T follicular helper cell (primary cell): ENCODE data around the gene PDCL3.

Experiments
- DNase-seq: peaks from one replicate; pipeline ENCODE4 v3.0.0-alpha.2; 2020; ENCODE audit warnings: low read depth

PDCL3 gene

DNA sequence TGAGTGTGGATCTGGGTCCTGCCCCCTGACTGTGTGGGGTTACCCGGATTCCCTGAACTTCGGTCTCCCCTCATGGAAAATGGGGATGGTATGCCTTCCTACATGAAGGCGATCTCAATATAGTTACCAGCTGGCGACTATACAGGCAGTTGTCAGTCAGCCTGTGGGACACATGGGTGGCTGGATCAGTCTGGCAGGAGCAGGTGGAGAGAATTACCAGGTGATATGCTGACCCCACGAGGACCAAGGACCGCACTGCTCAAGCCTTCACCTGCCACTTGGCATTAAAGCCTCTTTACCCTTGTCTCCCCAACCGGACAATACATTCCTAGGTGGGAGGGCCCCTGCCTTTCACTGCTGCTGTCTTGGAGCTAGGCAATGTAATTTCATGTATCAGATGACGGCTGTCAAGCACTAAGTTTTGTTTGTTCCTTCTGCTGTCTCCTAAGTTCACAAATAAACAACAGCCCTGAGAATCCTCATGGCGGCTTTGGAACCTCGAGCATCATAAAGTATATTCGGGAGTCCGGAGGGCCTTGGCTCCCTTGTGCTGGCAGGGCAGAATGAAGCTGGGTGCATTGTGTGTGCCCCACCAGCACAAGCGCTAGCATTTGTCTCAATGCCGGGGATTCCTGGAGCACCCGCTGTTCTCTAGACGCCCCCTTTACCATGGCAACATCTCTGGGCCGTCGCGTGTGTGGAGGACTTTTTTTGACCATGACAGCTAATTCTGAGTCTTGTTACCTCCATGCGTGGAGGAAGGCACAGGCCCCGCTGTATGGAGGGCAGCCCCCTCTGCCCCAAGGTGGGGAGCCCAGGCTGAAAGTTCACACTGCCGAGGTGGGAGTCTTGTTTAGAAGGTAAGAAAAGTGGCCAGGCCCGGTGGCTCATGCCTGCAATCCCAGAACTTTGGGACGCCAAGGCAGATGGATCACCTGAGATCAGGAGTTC, 48.6 kb downstream of the PDCL3 start:
- no peak for DNase-seq

DNA sequence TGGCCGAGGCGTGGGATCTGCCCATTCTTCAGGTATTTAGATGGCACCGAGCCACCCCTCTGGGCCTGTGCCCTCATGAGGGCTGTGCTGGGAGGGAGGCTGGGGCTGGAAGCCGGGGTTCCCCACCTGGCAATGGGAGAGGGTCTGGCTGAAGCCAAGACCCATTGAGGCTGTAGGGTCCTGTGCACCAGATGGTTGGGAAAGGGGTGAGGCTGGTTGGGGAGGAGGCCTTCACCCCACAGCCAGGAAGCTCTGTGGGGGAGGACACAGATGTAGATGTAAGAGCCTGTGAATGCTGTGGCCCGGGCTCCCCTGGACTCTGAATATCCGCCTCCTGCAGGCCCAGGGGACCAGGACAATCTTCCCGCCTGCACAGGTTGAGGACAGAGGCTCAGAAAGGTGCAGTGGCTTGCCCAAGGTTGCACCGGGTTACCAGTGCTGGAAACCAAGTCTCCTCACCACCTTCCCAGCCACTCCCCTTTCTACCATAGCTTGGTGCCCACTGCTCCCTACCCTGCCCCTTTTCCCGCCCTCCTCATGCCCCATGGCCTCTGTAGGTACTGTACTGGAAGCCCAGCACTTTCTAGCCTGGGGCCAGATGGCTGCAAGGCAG, 49.7 kb downstream of the PDCL3 start:
- no peak for DNase-seq

DNA sequence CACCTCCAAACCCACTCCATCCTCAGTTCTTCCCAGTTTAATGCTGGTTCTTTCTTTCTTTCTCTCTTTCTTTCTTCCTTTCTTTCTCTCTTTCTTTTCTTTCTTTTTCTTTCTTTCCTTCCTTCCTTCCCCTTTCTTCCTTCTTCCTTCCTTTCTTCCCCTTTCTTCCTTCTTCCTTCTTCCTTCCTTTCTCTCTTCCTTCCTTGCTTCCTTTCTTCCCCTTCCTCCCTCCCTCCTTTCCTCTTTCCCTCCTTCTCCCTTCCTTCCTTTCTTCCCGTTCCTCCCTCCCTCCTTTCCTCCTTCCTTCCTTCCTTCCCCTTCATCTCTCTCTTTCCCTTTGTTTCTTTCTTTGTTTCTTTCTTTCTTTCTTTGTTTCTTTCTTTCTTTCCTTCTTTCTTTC, 50.9 kb downstream of the PDCL3 start:
- no peak for DNase-seq

DNA sequence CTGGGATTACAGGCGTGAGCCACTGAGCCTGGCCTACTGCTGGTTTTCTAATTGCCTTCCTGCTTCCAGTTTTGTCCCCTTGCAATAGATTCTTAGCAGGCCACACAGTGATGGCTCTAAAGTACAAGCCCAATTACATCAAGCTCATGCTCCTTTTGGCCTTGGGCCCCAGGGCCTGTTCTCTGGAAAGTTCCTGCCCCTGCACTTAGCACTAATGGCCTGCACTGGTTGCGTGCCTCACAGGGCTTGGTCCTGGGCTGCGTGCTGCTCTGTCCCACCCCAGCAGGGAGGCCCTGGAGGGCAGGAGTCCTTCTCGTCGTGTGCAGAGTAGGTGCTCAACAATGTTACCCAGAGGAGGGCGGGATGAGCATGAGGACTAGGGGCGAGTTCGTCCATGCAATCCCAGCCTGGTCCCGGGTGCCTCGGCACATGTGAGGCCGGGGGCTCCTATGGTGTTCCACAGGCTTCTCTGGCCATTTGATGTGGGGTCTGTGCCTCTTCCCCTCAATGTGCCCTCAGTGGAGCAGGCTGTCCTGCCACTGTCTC, 51.7 kb downstream of the PDCL3 start:
- DNase-seq, result no peak

GRCh38 chr2:100615471-100615870, 52.7 kb downstream of the PDCL3 start:
- no peak for DNase-seq

- DNase-seq, result no peak
These were observed 53.1 kb downstream of the PDCL3 start for GRCh38 chr2:100615886-100616285.

- DNase-seq, result no peak
These were observed 54.1 kb downstream of the PDCL3 start for GRCh38 chr2:100616841-100617390.

- no peak for DNase-seq
These were observed 57.2 kb downstream of the PDCL3 start for GRCh38 chr2:100619951-100620350.

- no peak for DNase-seq
These were observed 57.7 kb downstream of the PDCL3 start for GRCh38 chr2:100620481-100620880.

DNA sequence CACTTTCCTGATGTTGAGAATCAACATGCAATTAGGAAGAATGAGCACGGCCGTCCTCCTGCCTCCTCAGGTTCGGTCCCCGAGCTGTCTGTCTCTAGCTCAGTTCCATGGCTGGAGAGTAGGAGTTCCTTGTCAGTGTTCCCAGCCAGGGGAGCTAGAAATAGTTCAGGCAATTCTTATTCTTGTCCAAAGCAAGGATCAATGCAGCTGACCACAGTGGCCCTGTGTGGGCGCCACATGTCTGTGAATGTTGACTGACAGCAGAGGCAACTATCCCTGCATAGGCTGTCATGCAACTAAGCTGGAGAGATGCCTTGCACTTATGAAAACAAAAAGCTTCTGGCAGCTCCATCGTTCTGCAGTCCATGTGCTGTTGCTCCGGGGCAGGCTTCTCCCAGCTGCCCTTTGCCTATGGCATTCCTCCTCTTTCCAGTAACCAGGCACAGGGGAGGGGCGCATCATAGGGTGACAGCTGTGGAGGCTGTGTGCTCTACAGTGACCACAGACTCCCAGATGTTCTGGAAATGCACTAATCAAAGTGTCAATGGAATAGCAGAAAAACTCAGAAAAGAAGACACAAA, 58.7 kb downstream of the PDCL3 start:
- DNase-seq, result no peak

DNA sequence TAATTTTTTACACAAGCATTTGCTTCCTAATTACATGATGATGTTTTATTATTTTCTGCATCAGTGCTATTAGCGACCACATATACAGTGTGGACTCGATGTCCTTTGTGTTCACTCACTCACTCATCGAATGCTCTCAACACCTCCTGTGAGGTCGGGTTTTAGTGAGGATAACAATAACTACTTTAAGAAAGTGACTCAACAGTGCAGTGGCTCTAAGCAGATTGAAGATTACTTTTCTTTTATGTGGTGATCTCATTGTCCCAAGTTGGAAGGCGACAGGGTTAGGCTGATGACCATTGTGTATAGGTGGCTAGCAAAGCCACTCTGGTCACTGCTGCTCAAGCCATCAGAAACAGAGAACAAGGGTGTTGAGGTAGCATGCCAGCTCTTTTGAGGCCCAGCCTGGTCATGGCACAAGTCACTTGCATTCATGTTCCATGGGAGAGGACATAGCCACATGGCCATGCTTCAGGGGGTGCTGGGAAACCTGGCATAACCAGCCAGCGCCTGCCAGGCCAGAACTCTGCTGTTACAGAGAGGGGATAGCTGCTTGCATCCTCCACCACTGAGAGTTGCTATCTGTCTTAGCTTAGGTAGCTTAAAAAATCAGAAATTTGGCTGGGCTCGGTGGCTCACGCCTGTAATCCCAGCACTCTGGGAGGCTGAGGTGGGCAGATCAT, 60.4 kb downstream of the PDCL3 start:
- DNase-seq, result no peak

DNA sequence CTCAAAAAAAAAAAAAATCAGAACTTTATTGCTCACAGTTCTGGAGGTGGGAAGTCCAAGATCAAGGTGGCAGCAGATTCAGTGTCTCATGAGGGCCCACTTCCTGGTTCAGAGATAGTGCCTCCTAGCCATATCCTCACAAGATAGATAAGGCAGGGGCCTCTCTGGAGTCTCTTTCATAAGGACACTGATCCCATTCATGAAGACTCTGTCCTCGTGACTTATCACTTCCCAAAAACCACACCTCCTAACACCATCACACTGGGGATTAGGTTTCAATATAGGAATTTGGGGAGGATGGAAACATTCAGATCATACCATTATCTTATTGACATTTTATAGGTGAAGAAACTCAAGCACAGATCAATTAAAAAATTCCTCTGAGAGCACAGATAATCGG, 61.1 kb downstream of the PDCL3 start:
- no peak for DNase-seq

DNA sequence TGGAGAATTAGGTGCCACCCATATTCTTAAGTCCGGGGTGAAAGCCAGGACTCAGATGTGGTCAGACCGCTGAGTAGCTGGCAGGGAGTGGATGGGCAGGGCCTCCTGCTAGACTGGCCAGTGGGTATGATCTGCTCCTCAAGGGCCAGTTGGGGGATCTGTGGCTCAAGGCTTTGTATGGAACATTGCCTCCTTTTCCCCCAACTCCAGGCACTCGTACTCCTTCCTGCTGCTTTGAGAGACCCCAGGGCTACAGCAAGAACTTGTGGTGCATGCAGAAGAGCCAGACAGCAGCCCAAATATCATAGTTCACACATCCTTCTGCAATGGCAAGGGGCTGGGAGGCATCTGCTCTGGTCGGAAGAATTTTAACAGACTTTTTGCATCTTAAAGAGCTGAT, 61.7 kb downstream of the PDCL3 start:
- no peak for DNase-seq

GRCh38 chr2:100625717-100626116, 62.9 kb downstream of the PDCL3 start:
- no peak for DNase-seq
